GM10266 (cell line): ENCODE data around the gene DRD2.

Experiments
- DNase-seq: peaks from one replicate; pipeline ENCODE4 v3.0.0; 2012; ENCODE audit errors: extremely low spot score
- CTCF ChIP-seq: IDR thresholded peaks from 2 replicates; pipeline ENCODE4 v1.5.1; 2012; ENCODE audit warnings: mild to moderate bottlenecking, low read depth; ENCODE audit not compliant: control insufficient read depth, insufficient read depth; ENCODE audit errors: missing control alignments

DRD2 gene

GRCh38 chr11:113446938-113447337, 28.3 kb downstream of the DRD2 start:
- TF ChIP-seq CTCF = no peak
- DNase-seq = no peak

GRCh38 chr11:113446112-113446511, 29.1 kb downstream of the DRD2 start:
- TF ChIP-seq CTCF = no peak
- DNase-seq = no peak

GRCh38 chr11:113444502-113445123, 30.6 kb downstream of the DRD2 start:
- no peak for DNase-seq
- TF ChIP-seq CTCF = no peak

GRCh38 chr11:113440816-113441215, 34.4 kb downstream of the DRD2 start:
- DNase-seq = no peak

GRCh38 chr11:113436672-113437252, 38.4 kb downstream of the DRD2 start:
- no peak for TF ChIP-seq CTCF

More at GRCh38 chr11:113440816-113441215, 34.4 kb downstream of the DRD2 start:
- no peak for TF ChIP-seq CTCF

GRCh38 chr11:113435190-113435968, 39.8 kb downstream of the DRD2 start:
- no peak for TF ChIP-seq CTCF
- DNase-seq = no peak

More at GRCh38 chr11:113436672-113437252, 38.4 kb downstream of the DRD2 start:
- no peak for DNase-seq

GRCh38 chr11:113431746-113432145, 43.5 kb downstream of the DRD2 start:
- TF ChIP-seq CTCF = no peak
- no peak for DNase-seq
